ENCODE results near the gene PSME3IP1. TPM values are rescaled to one million over a fixed set of nuclear protein-coding genes. Genes with fewer than 3 reads are reported as not detected.

PSME3IP1 gene
- 100 to 1,000 TPM; 115 to 137 TPM for total RNA-seq

DNA sequence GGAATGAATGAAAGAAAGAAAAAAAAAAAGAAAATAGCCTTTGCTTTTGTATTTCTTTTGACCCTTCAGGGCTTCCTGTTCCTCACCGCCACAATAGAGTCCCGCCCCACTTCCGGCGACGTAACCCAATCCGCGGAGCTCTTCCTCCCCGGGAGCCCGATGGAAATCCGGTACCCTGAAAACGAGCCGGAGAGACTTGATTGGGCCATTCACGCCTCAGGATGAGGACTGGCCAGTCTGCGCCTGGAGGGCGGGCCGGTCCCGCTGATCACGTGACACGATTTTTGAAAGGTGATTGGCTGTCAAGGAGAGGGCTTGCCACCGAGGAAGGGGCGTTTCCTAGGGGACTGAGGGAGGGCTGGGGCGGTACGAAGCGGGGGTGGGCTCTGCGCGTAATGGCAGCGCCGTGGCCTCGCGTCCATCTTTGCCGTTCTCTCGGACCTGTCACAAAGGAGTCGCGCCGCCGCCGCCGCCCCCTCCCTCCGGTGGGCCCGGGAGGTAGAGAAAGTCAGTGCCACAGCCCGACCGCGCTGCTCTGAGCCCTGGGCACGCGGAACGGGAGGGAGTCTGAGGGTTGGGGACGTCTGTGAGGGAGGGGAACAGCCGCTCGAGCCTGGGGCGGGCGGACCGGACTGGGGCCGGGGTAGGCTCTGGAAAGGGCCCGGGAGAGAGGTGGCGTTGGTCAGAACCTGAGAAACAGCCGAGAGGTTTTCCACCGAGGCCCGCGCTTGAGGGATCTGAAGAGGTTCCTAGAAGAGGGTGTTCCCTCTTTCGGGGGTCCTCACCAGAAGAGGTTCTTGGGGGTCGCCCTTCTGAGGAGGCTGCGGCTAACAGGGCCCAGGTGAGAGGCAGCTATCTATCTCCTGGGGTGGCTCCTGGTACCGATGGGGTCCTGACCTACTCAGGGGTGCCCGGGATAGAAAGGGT lies at the start of gene PSME3IP1, which contains the start of gene RSPRY1:
Gene PSME3IP1, minus strand, starts transcription at position 95 of the 927 bp plus-strand sequence. CDS start 12,185 bp downstream, outside the sequence.
Gene RSPRY1, plus strand, starts transcription at position 385 of the 927 bp plus-strand sequence. CDS start 18,330 bp downstream, outside the sequence.
- Mint-ChIP-seq H3K36me3 (ENCODE audit: low read depth) (peaks cover 18% of the 10 kb centered on the region), H3K9me3 (peaks cover 2% of the 10 kb centered on the region), H3K27ac (peak within 1 kb of the TSS; percentile 91), H3K4me3 (peak within 1 kb of the TSS; percentile 98), H3K27me3 (no peaks in the 10 kb centered on the region), H3K4me1 (peaks cover 54% of the 10 kb centered on the region)
- DNase-seq = peak; percentile 100
- CTCF ChIA-PET = interaction anchor here (0.7 to 2.3 kb wide), 6 partner anchors 10 to 120 kb away, joined by 3 to 11 read pairs (median 4); partner anchors contain the start of gene CPNE2
- POLR2A ChIA-PET = interaction anchor here (0.6 kb wide), 2 partner anchors 325 to 942 kb away, joined by 3 read pairs; no protein-coding TSS in a partner anchor

GRCh38 chr16:57235128-57236021 lies 49.5 kb upstream of the PSME3IP1 start:
- Mint-ChIP-seq H3K4me3 (no peak overlapping the region), H3K27ac (no peak overlapping the region), H3K27me3 (no peaks in the 10 kb centered on the region), H3K4me1 (peaks cover 5% of the 10 kb centered on the region), H3K36me3 (ENCODE audit: low read depth) (peaks cover 70% of the 10 kb centered on the region), H3K9me3 (no peaks in the 10 kb centered on the region)
- no peak for DNase-seq
- ChIA-PET CTCF (interaction anchor here (0.9 kb wide), 1 partner anchor 14 kb away, joined by 4 read pairs; no protein-coding TSS in a partner anchor), POLR2A (no interaction called here)

- H3K27ac Mint-ChIP-seq = no peak overlapping the region
- POLR2A ChIA-PET = no interaction called here
- no peak for DNase-seq
Observed at GRCh38 chr16:57234707-57235092, 48.9 kb upstream of the PSME3IP1 start.

DNA sequence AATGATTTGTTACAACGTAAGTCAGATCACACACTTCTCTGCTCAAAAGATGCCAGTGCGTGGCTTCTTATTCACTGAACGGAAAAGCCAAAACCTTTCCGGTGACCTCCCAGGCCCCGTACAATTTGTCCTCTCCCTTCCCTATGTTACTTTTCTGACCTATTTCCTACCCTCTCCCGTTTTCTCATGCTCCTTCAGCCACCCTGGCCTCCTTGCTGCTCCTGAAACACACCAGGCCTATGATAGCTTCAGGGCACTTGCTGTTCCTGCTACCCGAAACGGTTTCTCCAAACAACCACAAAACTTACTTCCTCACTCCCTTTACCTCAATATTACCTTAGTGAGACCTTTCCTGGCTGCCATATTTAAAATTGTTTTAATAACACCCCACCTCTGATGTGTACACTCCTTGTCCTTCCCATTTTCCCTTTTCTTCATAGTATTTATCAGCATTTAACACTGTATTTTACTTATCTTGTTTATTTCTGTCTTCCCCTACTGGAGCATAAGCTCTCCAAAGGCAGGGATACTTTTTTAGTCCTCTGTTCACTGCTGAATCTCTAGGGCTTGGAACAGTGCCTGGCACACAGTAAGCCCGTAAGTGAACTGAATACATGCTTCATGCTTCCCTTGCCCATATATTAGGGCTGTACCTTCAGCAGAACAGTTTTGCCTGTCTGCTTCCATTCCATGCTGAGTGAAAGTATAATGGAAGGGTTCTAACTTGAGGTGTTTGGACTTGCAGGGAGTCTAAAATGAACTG lies 48.3 kb upstream of the PSME3IP1 start:
- Mint-ChIP-seq H3K4me1 (peaks cover 5% of the 10 kb centered on the region), H3K36me3 (ENCODE audit: low read depth) (peaks cover 68% of the 10 kb centered on the region), H3K9me3 (no peaks in the 10 kb centered on the region), H3K27ac (no peak overlapping the region), H3K4me3 (no peak overlapping the region), H3K27me3 (no peaks in the 10 kb centered on the region)
- DNase-seq = no peak
- POLR2A ChIA-PET = no interaction called here
- CTCF ChIA-PET = no interaction called here

More at GRCh38 chr16:57234707-57235092, 48.9 kb upstream of the PSME3IP1 start:
- Mint-ChIP-seq H3K9me3 (no peaks in the 10 kb centered on the region), H3K36me3 (ENCODE audit: low read depth) (peaks cover 72% of the 10 kb centered on the region), H3K27me3 (no peaks in the 10 kb centered on the region), H3K4me3 (no peak overlapping the region), H3K4me1 (peaks cover 5% of the 10 kb centered on the region)
- CTCF ChIA-PET = no interaction called here

DNA sequence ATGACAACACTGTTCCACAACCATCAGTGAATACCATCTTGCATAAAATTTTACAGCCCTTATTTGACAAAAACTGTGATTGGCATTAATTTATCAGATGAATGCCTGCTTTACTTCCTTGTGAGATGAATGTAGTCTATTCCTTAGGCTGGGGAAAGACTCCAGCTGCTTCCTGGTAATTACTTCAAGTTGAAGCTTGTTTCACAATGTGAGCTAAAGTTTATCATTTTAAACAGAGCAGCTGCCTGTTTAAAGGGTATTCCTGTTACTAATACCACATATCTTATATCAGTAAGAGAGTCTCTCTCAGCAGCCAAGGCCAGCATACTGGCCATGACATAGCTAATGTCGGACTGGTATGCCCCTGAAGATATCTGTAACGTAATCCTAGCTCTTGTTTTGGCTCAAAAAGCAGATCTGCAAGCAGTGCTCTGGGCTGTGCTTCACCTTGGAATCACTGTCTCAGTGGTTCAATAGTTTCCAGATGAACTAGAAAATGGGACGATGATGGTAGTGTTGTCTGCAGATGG lies 46.0 kb upstream of the PSME3IP1 start:
- H3K36me3 Mint-ChIP-seq (ENCODE audit: low read depth) = peaks cover 73% of the 10 kb centered on the region
- CTCF ChIA-PET = interaction anchor here (1.1 to 1.2 kb wide), 2 partner anchors 10 to 18 kb away, joined by 3 read pairs; no protein-coding TSS in a partner anchor

GRCh38 chr16:57229079-57229478 lies 43.2 kb upstream of the PSME3IP1 start:
- Mint-ChIP-seq H3K4me1 (no peaks in the 10 kb centered on the region), H3K9me3 (no peaks in the 10 kb centered on the region), H3K27me3 (no peaks in the 10 kb centered on the region), H3K4me3 (no peak overlapping the region), H3K27ac (no peak overlapping the region), H3K36me3 (ENCODE audit: low read depth) (peaks cover 67% of the 10 kb centered on the region)
- ChIA-PET CTCF (interaction anchor here (1.4 kb wide), 1 partner anchor 23 kb away, joined by 4 read pairs; no protein-coding TSS in a partner anchor), POLR2A (no interaction called here)
- DNase-seq = no peak

More for the DNA sequence above, 46.0 kb upstream of the PSME3IP1 start:
- POLR2A ChIA-PET = no interaction called here
- Mint-ChIP-seq H3K27me3 (no peaks in the 10 kb centered on the region), H3K4me3 (no peak overlapping the region), H3K4me1 (peaks cover 5% of the 10 kb centered on the region), H3K27ac (no peak overlapping the region), H3K9me3 (no peaks in the 10 kb centered on the region)
- DNase-seq = no peak

GRCh38 chr16:57226701-57227621 lies 41.1 kb upstream of the PSME3IP1 start:
- no peak for DNase-seq
- CTCF ChIA-PET = interaction anchor here (1.4 kb wide), 1 partner anchor 16 kb away, joined by 3 read pairs; no protein-coding TSS in a partner anchor
- Mint-ChIP-seq H3K36me3 (ENCODE audit: low read depth) (peaks cover 66% of the 10 kb centered on the region), H3K4me1 (no peaks in the 10 kb centered on the region), H3K9me3 (no peaks in the 10 kb centered on the region), H3K27me3 (no peaks in the 10 kb centered on the region), H3K27ac (no peak overlapping the region), H3K4me3 (no peak overlapping the region)
- POLR2A ChIA-PET = no interaction called here

DNA sequence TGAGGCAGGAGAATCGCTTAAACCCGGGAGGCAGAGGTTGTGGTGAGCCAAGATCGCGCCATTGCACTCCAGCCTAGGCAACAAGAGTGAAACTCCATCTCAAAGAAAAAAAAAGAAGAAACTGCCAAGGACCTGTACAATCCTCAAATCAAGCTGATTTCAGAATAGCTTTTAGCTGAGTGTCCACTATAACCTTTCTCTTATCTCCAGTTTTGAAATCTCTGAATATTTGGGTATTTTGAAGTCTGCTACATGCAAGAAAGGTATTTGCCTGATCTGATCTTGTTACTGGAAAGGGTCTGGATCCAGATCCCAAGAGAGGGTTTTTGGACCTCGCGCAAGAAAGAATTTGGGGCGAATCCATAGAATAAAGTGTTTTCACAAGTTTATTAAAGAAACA lies 40.1 kb upstream of the PSME3IP1 start:
- Mint-ChIP-seq H3K4me3 (no peak overlapping the region), H3K4me1 (no peaks in the 10 kb centered on the region), H3K36me3 (ENCODE audit: low read depth) (peaks cover 67% of the 10 kb centered on the region), H3K27me3 (no peaks in the 10 kb centered on the region), H3K9me3 (no peaks in the 10 kb centered on the region), H3K27ac (no peak overlapping the region)
- POLR2A ChIA-PET = no interaction called here
- no peak for DNase-seq
- CTCF ChIA-PET = no interaction called here

DNA sequence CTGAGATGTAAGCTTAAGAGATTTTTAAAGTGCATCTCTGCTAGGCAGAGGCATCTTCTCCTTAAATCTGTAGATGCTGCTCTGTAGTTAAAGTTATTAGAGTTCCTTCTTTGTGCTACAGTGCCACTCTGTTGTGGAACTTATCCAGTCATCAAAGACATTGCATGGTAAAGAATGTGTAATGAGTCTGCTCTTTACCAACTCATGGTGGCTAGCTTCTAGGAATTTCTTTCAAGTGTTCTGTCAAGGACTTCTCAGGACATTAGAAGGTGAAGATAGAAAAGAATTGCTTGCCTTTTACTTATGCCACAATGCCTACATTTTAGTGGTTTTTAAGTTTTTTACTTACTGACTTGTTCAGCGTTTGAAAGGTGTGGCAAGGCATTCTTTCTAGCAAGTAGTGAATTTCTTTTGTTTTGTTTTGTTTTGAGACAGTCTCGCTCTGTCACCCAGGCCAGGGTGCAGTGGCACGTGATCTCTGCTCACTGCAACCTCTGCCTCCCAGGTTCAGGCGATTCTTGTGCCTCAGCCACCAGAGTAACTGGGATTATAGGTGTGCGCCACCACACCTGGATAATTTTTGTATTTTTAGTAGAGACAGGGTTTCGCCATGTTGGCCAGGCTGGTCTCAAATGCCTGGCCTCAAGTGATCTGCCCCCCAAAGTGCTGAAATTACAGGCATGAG lies 39.0 kb upstream of the PSME3IP1 start:
- Mint-ChIP-seq H3K9me3 (peaks cover 3% of the 10 kb centered on the region), H3K4me3 (no peak overlapping the region), H3K27ac (no peak overlapping the region), H3K27me3 (no peaks in the 10 kb centered on the region), H3K36me3 (ENCODE audit: low read depth) (peaks cover 67% of the 10 kb centered on the region), H3K4me1 (no peaks in the 10 kb centered on the region)
- ChIA-PET CTCF (interaction anchor here (0.6 to 1.4 kb wide), 3 partner anchors 10 to 254 kb away, joined by 3 to 4 read pairs (median 3); no protein-coding TSS in a partner anchor), POLR2A (interaction anchor here (0.6 kb wide), 1 partner anchor 1099 kb away, joined by 3 read pairs; no protein-coding TSS in a partner anchor)
- DNase-seq = no peak

GRCh38 chr16:57223057-57223456 lies 37.2 kb upstream of the PSME3IP1 start:
- Mint-ChIP-seq H3K27ac (no peak overlapping the region), H3K27me3 (no peaks in the 10 kb centered on the region), H3K9me3 (peaks cover 16% of the 10 kb centered on the region), H3K4me1 (no peaks in the 10 kb centered on the region), H3K36me3 (ENCODE audit: low read depth) (peaks cover 76% of the 10 kb centered on the region), H3K4me3 (no peak overlapping the region)
- POLR2A ChIA-PET = no interaction called here
- DNase-seq = no peak
- CTCF ChIA-PET = interaction anchor here (1.6 kb wide), 1 partner anchor 14 kb away, joined by 4 read pairs; no protein-coding TSS in a partner anchor
